KG1 (cell line): Measurements from ENCODE around the gene SKA3.
"Not testable (repeated sequence)": the region's sequence is repeated elsewhere in the genome, so short reads cannot be mapped to it uniquely, and the experiment has no call there.

Source experiments
- DNase-seq: peaks from one replicate; lab custom pipeline; 2025; lab: John Stamatoyannopoulos, UW

Gene SKA3

DNA sequence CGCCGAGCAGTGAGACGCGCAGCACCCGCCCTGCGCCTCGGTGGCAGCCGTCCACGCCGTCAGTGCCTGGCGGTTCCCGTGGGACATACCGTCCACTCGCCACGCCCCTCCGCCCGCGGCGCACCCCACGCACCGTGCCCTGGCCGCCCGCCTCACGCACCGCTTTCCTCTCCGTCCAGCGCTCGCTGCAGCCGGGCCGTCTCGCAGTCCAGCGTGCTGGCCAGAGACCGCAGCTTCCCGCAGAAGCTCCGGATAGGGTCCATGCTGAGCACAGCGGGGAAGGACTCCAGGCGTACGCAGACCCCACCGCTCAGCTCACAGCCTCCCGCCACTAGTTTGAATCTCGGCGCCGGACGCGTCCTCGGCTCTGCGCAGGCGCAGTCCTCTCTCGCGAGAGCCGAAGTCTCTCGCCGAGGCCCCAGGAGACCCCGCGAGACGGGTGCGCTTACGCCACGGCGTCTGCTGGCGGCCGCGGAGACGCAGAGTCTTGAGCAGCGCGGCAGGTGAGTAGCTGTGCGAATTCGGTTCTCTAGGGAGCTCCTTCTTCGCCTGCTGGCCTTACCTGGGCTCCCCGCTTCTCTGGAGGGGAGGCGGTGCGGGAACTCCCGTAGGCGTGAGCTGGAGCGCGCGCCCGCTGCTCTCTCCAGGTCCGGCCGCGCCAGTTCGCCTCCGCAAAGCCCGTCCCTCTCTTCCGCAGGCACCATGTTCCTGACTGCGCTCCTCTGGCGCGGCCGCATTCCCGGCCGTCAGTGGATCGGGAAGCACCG lies at the start of gene SKA3, which contains the start of gene MRPL57:
Gene SKA3 (minus strand): TSS at position 338 of the 767 bp plus-strand sequence. CDS start 75 bp downstream, at position 263.
Gene MRPL57 (plus strand): TSS at position 444 of the 767 bp plus-strand sequence. CDS start 259 bp downstream, at position 703.
- peak; percentile 88 for DNase-seq

DNA sequence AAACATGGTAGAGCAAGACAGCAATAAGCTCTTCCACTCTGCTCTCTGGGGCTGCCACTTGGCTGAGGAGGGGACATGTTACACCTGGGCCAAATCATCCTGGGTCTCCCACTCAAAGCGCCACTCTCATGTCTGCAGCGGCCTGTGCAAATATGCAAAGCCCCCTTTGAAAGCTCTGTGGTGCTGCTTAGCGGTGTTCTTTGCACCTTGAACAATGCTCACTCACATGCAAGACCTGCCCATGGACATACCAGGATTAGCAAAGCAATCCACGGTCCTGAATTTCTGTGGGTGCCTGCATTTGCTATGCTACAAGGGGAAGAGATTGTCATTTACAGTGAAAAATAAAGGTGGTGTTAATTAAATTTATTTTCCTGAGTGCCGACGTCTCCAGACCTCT lies 48.7 kb upstream of the SKA3 start:
- no peak for DNase-seq

DNA sequence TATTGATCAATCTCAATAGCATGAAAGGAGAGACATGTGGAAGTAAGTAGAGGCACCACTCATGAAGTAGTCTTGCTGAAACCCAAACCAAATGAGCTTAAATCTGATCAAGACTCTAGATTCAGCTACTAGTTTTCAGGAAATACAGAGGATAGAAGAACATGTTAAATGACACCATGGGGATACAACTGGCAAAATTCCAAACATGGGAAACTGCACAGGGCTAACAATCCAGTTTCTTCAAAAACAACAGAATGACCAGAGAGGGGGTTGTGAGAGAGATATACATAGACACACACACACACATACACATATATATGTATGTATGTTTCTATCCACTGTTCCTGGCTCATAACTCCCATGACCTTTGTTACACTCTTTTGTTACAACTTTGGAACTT lies 44.9 kb upstream of the SKA3 start:
- DNase-seq: no peak

DNA sequence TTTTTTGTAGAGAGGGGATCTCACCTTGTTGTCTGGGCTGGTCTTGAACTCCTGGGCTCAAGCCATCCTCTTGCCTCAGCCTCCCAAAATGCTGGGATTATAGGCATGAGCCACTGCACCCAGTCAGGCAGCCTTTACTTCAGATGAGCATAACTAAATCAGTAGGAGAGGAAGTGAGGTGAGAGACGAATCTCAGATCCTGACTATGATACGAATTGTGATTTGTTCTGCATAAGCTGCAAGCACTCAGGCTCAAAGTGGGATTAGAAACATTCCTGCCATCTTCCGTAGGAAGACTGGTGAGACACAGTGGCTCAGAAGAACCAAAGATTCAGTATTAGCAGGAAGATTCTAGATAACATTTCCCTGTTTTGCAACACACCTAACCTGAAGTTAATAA lies 43.4 kb upstream of the SKA3 start:
- DNase-seq: not testable (repeated sequence)

DNA sequence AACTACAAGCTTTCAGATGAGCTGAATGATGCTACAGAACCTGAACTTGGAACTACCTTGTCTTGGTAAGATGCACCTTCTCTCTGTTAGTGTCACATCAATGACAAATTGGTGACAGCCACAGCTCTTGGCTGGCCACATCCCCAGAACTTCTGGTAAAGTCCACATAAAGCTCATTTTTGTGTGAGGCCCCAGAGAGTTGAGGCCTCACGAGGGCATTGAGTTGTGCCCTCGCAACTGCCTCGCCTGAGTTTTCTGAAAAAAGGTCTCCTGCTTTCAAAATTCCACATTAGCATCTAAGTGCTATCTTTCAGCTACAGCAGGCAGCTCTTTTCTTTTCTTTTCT lies 42.7 kb upstream of the SKA3 start:
- DNase-seq: no peak

DNA sequence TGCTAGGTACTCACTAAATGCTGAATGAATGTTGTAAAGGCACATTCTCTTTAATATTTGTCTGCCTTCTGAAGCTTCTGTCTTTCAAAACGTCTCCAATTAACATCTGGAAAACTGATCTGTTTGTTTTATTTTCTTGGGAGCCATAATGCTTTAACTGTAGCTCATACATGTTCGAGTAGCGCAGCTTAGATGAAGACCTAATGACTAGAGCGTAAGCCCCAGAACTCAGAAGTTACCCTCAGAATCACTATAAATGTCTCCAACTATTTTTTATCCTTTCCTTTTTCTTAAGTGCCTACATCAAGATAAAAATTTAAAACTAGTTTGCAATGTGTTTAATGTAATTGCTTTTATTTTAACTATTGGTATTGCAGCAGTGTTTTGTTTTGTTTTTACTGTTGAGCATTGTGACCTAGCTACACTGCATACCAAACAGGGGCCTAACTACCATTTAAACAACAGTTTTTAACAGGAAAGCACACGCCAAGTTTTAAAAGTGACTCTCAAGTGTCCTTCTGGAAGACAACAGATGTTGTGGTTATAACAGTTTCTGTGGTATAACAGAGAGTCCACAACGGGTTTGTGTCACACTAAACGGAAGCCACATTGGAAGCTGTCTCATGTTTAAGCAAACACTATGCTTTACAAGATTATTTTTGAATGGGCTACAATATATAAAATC lies 42.1 kb upstream of the SKA3 start:
- peak; percentile 53 for DNase-seq

DNA sequence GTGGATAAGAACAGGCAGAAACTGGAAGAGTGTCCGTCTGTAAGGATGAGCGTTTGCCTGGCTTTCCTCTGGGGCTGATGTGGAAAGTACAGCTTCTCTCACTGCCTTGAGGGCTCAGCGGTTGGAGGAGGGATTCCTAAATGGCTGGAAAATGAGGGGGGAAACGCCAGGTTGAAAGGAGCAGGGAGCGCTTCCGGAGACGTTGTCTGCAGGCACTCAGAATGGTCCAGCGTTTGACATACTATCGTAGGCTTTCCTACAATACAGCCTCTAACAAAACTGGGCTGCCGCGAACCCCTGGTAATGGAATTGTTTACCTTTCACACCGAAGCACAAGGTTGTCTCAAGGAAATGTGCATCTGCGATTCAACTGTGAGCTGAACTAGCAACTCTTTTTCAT lies 40.0 kb upstream of the SKA3 start:
- DNase-seq: no peak

DNA sequence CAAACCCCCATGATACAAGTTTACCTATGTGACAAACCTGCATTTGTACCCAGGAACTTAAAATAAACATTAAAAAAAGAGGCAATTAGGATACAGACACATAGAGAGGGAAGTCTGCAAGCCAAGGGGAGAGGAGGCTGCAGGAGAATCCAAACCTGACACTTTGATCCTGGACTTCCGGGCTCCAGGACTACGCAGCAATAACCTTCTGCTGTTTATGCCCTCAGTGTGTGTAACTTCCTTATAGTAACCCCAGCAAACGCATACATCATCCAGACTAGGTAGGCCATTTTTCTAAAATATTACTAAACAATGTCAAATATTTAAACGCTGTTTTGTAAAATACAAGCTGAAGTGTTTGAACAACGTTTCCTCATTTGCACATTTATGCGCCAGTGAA lies 39.1 kb upstream of the SKA3 start:
- DNase-seq: not testable (repeated sequence)

DNA sequence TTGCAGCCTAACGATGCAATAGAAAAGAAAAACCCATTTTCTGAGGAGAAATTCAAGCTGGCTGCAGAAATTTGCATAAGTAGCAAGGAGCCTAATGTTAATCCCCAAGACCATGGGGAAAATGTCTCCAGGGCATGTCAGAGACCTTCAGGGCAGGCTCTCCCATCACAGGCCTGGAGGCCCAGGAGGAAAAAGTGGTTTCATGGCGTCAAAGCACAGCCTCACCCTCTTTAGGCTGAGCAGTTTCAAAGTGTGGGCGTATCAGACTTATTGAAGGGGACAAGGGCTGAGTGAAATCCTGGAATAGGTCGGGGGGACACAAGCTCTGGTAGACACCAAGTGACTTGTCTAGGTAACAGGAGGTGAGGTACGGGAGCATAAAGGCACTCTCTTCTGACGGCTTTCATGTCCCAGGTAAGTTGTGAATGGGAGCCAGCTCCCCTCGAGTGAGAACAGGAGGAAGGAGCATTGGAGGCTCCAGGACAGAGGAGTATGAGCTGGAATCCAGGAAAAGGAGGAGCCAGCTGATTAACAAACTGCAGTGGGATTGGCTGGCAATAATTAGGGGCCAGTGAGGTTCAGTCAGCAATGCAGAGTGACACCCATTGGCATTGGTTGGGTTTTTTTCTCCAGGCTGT lies 35.9 kb upstream of the SKA3 start:
- no peak for DNase-seq

DNA sequence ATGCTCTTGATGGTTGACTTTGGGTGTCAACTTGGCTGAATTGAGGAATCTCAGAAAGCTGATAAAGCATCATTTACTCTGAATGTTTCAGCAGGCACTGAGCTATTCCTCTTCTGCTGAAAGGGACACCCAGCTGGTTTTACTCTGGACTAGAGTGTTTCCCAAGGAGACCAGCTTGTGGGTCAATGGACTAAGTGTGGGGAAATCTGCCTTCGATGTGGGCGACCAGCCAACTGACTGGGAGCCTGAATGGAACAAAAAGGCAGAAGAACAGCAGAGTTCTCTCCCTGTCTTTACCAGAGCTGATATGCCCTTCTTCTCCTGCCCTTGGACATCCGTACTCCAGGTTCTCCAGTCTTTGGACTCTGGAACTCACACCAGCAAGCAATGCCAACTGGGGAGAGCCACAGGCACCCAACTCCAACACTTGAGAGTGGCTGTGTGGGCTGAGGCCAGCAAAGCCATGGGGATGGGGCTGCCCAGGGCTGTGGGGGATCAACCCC lies 32.4 kb upstream of the SKA3 start:
- no peak for DNase-seq

DNA sequence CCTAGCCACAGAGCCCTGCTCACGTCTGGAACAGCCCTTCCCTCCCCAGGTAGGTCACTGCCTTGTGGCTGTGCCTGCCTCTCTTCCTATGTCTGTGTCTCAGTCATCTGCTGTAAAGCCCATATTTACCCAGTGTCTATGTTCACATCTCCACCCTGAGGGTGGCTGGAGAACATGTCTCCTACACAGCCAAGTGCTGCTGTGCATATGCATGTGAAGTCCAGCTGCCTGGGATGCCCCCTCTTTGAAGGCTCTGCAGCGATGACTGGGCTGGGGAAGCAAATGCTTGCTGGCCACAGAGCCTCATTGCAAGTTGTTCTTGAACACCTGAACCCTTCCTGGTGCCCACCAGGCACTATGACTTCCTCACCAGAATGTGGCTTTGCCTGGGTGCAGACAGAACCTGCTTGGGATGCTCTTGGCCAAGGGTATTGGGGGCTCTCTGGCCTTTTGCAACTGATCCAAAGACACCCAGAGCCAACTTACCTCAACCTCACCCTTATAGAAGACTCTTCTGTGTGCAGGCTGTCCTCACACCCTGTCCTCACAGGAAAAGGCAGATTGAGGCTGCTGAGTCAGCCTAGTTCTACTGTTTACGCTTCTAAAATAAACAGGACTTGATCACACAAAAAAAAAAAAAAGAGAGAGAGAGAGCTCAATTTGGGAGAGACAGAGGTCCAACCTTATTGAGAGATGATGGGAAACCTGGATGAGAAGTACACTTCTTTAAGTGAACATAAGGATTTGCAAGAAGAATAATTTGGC lies 26.6 kb upstream of the SKA3 start:
- no peak for DNase-seq

DNA sequence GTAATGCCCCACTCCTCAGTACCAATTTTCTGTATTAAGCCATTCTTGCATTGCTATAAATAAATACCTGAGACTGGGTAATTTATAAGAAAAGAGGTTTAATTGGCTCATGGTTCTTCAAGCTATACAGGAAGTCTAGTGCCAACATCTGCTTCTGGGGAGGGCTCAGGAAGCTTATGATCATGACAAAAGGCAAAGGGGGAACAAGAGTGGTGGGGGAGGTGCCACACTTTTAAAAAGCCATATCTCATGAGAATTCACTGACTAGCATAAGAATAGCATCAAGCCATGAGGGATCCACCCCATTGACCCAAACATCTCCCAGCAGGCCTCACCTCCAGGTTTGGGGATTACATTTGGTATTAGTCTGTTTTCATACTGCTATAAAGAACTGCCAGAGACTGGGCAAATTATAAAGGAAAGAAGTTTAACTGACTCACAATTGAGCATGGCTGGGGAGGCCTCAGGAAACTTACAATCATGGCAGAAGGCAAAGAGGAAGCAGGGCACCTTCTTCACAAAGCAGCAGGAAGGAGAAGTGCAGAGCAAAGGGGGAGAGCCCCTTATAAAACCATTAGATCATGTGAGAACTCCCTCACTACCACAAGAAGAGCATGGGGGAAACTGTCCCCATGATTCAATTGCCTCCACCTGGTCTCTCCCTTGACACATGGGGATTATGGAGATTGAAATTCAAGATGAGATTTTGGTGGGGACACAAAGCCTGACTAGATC lies 25.3 kb upstream of the SKA3 start:
- peak; percentile 19 for DNase-seq

DNA sequence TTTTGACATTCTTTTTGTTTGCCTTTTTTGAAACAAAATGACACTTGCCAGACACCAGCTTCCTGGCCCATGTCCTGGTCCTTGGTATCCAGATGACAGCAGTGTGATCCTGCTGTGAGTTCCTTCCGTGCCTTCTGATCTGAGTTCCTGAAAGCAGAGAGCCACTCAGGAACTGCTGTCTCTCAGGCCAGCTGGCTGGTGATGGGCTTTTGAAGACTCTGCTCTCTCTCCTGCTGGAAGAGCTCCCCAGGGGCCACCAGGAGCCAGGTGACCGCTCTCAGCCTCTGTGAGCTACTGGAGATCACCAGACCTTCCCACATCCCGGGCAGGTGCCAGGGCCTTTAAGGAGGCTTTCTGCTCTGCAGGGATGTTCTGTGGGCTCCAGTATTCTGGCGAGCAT lies 22.0 kb upstream of the SKA3 start:
- not testable (repeated sequence) for DNase-seq

DNA sequence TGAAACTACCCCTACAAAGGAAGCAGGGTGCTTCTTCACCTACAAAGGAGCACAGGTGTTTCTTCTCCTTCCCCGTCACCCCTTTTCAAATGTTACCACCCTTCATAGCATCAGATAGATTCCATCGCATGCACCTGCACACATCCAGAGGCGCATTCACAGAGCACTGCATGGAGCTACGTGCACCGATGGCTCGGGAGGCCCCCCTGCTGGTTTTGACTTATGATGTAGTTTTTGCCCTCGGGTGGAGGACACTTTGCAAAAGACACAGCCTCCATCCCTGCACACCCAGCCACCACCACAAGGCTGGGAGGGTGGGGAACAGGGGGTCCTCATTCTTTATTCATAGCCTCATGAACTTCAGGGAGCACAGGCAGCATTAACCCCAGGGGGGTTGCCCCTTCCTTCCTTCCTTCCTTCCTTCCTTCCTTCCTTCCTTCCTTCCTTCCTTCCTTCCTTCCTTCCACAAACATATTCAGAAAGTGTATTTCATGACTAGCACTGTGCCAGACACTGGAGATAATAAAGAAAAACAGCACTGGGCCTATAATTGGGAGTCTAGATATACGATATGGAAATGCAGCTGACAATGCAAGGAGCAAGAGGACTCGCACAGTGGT lies 21.4 kb upstream of the SKA3 start:
- not testable (repeated sequence) for DNase-seq

DNA sequence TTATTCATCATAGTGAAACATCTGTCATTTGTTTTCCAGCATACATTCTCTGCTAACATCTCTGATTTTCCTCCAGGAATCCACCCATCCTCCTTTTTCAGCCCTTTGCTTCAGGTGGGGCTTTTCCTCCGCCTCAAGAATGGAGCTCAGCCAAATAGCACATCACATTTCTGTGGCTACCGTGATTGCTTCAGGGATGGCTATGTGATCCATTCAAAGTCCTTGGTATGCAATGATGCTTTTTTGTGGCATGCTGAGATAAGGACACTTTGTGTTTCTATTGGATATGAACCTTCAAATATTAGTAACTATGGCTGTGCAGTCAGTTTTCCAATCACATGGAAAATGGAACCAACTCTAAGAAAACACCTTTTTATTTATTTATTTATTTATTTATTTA lies 18.4 kb upstream of the SKA3 start:
- not testable (repeated sequence) for DNase-seq

DNA sequence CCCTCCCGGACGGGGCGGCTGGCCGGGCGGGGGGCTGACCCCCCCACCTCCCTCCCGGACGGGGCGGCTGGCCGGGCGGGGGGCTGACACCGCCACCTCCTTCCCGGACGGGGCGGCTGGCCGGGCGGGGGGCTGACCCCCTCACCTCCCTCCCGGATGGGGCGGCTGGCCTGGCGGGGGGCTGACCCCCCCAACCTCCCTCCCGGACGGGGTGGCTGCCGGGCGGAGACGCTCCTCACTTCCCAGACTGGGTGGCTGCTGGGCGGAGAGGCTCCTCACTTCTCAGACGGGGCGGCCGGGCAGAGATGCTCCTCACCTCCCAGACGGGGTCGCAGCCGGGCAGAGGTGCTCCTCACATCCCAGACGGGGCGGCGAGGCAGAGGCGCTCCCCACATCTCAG lies 10.1 kb upstream of the SKA3 start:
- not testable (repeated sequence) for DNase-seq

DNA sequence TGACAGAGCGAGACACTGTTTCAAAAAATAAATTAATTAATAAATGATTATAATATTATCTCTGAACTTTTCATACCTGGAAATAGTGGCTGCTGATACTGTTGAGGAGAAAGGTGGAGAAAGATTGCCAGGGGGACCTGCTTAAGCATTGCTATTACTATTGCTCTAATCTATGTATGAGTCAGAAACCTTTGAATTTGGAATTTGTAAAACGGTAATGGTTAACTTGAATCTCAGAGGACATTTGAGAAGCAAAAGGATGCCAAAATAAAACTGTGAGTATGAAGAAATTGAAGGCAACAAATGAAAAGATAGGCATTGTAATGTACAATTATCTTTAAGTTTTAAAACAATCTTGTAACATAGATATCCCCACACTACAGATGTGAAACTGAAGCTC lies 5.3 kb upstream of the SKA3 start:
- DNase-seq: no peak

DNA sequence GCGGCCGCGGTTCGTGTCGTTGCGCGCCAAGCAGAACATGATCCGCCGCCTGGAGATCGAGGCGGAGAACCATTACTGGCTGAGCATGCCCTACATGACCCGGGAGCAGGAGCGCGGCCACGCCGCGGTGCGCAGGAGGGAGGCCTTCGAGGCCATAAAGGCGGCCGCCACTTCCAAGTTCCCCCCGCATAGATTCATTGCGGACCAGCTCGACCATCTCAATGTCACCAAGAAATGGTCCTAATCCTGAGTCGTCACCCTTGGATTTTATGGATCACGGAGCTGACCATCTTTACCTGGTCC lies 581 bp upstream of the SKA3 start:
- no peak for DNase-seq

DNA sequence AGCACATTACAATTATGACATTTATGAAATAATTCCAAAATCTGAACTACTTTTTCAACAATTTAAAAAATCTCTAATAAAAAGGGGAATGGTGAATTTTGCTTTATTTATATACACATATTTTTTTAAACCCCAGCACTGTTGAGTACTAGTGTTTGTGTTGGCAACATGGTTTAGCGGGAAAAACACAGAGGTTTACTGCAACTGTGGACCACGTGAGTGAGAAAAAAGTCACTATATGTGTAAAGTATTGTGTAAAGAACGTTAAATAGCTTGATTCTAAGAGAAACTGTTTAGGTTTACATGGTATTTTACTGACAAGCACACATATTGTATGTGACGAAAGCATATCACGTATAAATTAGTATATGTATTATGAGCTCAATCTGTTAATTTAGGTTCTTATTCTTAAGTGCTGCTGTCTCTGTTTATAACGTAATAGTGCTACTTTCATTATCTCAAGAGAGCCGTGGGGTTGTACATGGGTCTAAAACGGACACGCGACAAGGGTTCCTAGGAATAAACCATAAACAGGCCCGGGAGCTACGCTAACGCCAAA lies 617 bp downstream of the SKA3 start:
- peak; percentile 74 for DNase-seq

DNA sequence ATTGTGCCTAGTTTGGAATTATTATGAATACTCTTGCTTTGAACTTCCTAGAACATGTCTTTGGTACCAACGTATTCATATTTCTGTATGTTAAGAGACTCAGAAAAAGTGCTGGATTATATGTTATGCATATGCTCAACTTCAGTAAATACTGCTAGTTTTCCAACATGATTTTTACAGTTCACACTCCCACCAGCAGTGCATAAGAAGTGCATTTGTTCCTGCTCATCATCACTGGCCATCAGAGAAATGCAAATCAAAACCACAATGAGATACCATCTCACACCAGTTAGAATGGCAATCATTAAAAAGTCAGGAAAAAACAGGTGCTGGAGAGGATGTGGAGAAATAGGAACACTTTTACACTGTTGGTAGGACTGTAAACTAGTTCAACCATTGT lies 2.6 kb downstream of the SKA3 start:
- DNase-seq: not testable (repeated sequence)

DNA sequence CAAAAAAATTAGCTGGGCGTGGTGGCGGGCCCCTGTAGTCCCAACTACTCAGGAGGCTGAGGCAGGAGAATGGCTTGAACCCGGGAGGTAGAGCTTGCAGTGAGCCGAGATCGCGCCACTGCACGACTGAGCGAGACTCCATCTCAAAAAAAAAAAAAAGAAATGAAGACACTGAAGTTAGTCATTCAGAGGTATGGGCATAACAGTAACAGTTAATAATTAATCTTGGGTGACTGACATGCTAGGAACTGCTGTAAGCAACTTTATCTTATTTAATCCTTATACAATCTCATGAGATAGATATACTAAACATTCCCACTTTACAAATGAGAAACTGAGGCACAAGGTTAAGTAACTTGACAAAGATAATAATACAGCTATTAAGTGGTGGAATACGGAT lies 4.9 kb downstream of the SKA3 start:
- DNase-seq: no peak
